HG03045 (cell line): ENCODE data around the gene WDR4.
A peak's percentile ranks its signal among the peaks of the same experiment; 100 is the strongest.
"Not testable (repeated sequence)": the region's sequence is repeated elsewhere in the genome, so short reads cannot be mapped to it uniquely, and the experiment has no call there.

Experiments used
- ATAC-seq: cut with Tn5 transposase; IDR thresholded peaks from one replicate; pipeline ENCODE4 v1.9.1; 2021; ENCODE audit warnings: mild to moderate bottlenecking, moderate library complexity; ENCODE audit not compliant: unreplicated experiment

Gene WDR4

GRCh38 chr21:42878993-42879787, at the start of gene WDR4:
TSS of gene WDR4 (minus strand) at chr21:42879539. CDS start at chr21:42879495, 44 bp downstream.
- ATAC-seq, result peak; percentile 91

- ATAC-seq, result not testable (repeated sequence)
Observed at GRCh38 chr21:42927474-42928200, 48.3 kb upstream of the WDR4 start.

- no peak for ATAC-seq
Observed at GRCh38 chr21:42925114-42925926, 46.0 kb upstream of the WDR4 start, which contains the start of gene ERVH48-1. TSS of gene ERVH48-1 (minus strand) at chr21:42925630. CDS start at chr21:42919006, 6,624 bp downstream.

GRCh38 chr21:42924433-42924751, 45.1 kb upstream of the WDR4 start:
- ATAC-seq, result no peak

- ATAC-seq, result no peak
Observed at GRCh38 chr21:42923553-42924432, 44.5 kb upstream of the WDR4 start.

GRCh38 chr21:42922918-42923317, 43.6 kb upstream of the WDR4 start:
- ATAC-seq, result no peak

- ATAC-seq, result no peak
Observed at GRCh38 chr21:42921927-42922326, 42.6 kb upstream of the WDR4 start.

- ATAC-seq, result no peak
Observed at GRCh38 chr21:42918291-42918690, 39.0 kb upstream of the WDR4 start.

GRCh38 chr21:42913476-42913875, 34.1 kb upstream of the WDR4 start:
- ATAC-seq, result no peak

GRCh38 chr21:42911920-42912319, 32.6 kb upstream of the WDR4 start:
- ATAC-seq, result not testable (repeated sequence)

GRCh38 chr21:42908484-42908883, 29.1 kb upstream of the WDR4 start:
- ATAC-seq, result not testable (repeated sequence)

GRCh38 chr21:42906233-42906632, 26.9 kb upstream of the WDR4 start:
- no peak for ATAC-seq

- no peak for ATAC-seq
Observed at GRCh38 chr21:42905195-42905594, 25.9 kb upstream of the WDR4 start.

GRCh38 chr21:42903817-42904216, 24.5 kb upstream of the WDR4 start:
- ATAC-seq, result no peak

- ATAC-seq, result no peak
Observed at GRCh38 chr21:42900446-42900845, 21.1 kb upstream of the WDR4 start.

- ATAC-seq, result peak; percentile 88
Observed at GRCh38 chr21:42892931-42893755, 13.8 kb upstream of the WDR4 start, which contains the start of gene NDUFV3. TSS of gene NDUFV3 (plus strand) at chr21:42893309. CDS start at chr21:42893334, 25 bp downstream.

- ATAC-seq, result peak; percentile 9
Observed at GRCh38 chr21:42892582-42892930, 13.2 kb upstream of the WDR4 start.

- ATAC-seq, result no peak
Observed at GRCh38 chr21:42887326-42887725, 8.0 kb upstream of the WDR4 start.

GRCh38 chr21:42883921-42884320, 4.6 kb upstream of the WDR4 start:
- ATAC-seq, result no peak
